ENCODE measurements around the gene NOS1AP.

Gene NOS1AP

GRCh38 chr1:162365284-162366020 lies 296.0 kb downstream of the NOS1AP start:
- TF ChIP-seq CTCF (IDR thresholded peaks at IDR 0.05; ENCODE audit: low read length), result no peak
- TF ChIP-seq EZH2 (optimal IDR thresholded peaks at IDR 0.05; ENCODE audit: low read depth, low read length), result no peak
- Histone ChIP-seq H4K20me1 (ENCODE audit: insufficient read depth, low read length) (no peaks in the 10 kb centered on the region), H3K4me1 (ENCODE audit: low read length) (peaks cover 11% of the 10 kb centered on the region), H3K27me3 (replicated peaks; ENCODE audit: insufficient read depth, low read length) (no peaks in the 10 kb centered on the region), H2AFZ (ENCODE audit: low read length) (no peak overlapping the region), H3K36me3 (replicated peaks; ENCODE audit: insufficient read depth, low read length) (no peaks in the 10 kb centered on the region), H3K4me2 (ENCODE audit: low read depth, low read length) (no peak overlapping the region), H3K9me3 (replicated peaks; ENCODE audit: insufficient read depth, low read length) (no peaks in the 10 kb centered on the region), H3K4me3 (ENCODE audit: low read length) (no peak overlapping the region), H3K27ac (ENCODE audit: low read length) (no peak overlapping the region), H3F3A (ENCODE audit: insufficient read depth, low read length) (no peaks in the 10 kb centered on the region), H3K9ac (ENCODE audit: low read length) (no peak overlapping the region), H3K79me2 (ENCODE audit: low read length) (no peaks in the 10 kb centered on the region), H3K9me2 (replicated peaks; ENCODE audit: insufficient read depth, low read length) (no peaks in the 10 kb centered on the region)
- DNase-seq, result no peak

GRCh38 chr1:162366149-162366548 lies 296.7 kb downstream of the NOS1AP start:
- Histone ChIP-seq H3K27me3 (replicated peaks; ENCODE audit: insufficient read depth, low read length) (no peaks in the 10 kb centered on the region), H3K9me3 (replicated peaks; ENCODE audit: insufficient read depth, low read length) (no peaks in the 10 kb centered on the region), H3K4me2 (ENCODE audit: low read depth, low read length) (no peak overlapping the region), H3K9ac (ENCODE audit: low read length) (no peak overlapping the region), H2AFZ (ENCODE audit: low read length) (no peak overlapping the region), H3K9me2 (replicated peaks; ENCODE audit: insufficient read depth, low read length) (no peaks in the 10 kb centered on the region), H3K4me1 (ENCODE audit: low read length) (peaks cover 9% of the 10 kb centered on the region), H3K79me2 (ENCODE audit: low read length) (no peaks in the 10 kb centered on the region), H3K36me3 (replicated peaks; ENCODE audit: insufficient read depth, low read length) (no peaks in the 10 kb centered on the region), H3K4me3 (ENCODE audit: low read length) (no peak overlapping the region), H3F3A (ENCODE audit: insufficient read depth, low read length) (no peaks in the 10 kb centered on the region), H4K20me1 (ENCODE audit: insufficient read depth, low read length) (no peaks in the 10 kb centered on the region), H3K27ac (ENCODE audit: low read length) (no peak overlapping the region)
- TF ChIP-seq CTCF (IDR thresholded peaks at IDR 0.05; ENCODE audit: low read length) (no peak), EZH2 (optimal IDR thresholded peaks at IDR 0.05; ENCODE audit: low read depth, low read length) (no peak), EZH2phosphoT487 (IDR thresholded peaks at IDR 0.05; ENCODE audit: low read length) (no peak)
- DNase-seq, result no peak

- Histone ChIP-seq H3K4me3 (ENCODE audit: low read length) (no peak overlapping the region), H3K36me3 (replicated peaks; ENCODE audit: insufficient read depth, low read length) (no peaks in the 10 kb centered on the region), H2AFZ (ENCODE audit: low read length) (no peak overlapping the region)
Measured at GRCh38 chr1:162366671-162367070, 297.2 kb downstream of the NOS1AP start.

More at GRCh38 chr1:162366671-162367070, 297.2 kb downstream of the NOS1AP start:
- H3K9ac ChIP-seq (ENCODE audit: low read length), result no peak overlapping the region
- no peak for DNase-seq
- no peaks in the 10 kb centered on the region for H3K79me2 ChIP-seq (ENCODE audit: low read length)
- H4K20me1 ChIP-seq (ENCODE audit: insufficient read depth, low read length), result no peaks in the 10 kb centered on the region
- no peaks in the 10 kb centered on the region for H3F3A ChIP-seq (ENCODE audit: insufficient read depth, low read length)
- no peaks in the 10 kb centered on the region for H3K9me2 ChIP-seq (replicated peaks; ENCODE audit: insufficient read depth, low read length)
- H3K9me3 ChIP-seq (replicated peaks; ENCODE audit: insufficient read depth, low read length), result no peaks in the 10 kb centered on the region
- H3K27me3 ChIP-seq (replicated peaks; ENCODE audit: insufficient read depth, low read length), result no peaks in the 10 kb centered on the region
- TF ChIP-seq EZH2phosphoT487 (IDR thresholded peaks at IDR 0.05; ENCODE audit: low read length) (no peak), CTCF (IDR thresholded peaks at IDR 0.05; ENCODE audit: low read length) (no peak), EZH2 (optimal IDR thresholded peaks at IDR 0.05; ENCODE audit: low read depth, low read length) (no peak)
- H3K4me1 ChIP-seq (ENCODE audit: low read length), result peaks cover 4% of the 10 kb centered on the region
- H3K4me2 ChIP-seq (ENCODE audit: low read depth, low read length), result no peak overlapping the region
- no peak overlapping the region for H3K27ac ChIP-seq (ENCODE audit: low read length)
